ENCODE measurements around the gene TERT.
"Not testable (repeated sequence)": the region's sequence is repeated elsewhere in the genome, so short reads cannot be mapped to it uniquely, and the experiment has no call there.

The TERT gene

DNA sequence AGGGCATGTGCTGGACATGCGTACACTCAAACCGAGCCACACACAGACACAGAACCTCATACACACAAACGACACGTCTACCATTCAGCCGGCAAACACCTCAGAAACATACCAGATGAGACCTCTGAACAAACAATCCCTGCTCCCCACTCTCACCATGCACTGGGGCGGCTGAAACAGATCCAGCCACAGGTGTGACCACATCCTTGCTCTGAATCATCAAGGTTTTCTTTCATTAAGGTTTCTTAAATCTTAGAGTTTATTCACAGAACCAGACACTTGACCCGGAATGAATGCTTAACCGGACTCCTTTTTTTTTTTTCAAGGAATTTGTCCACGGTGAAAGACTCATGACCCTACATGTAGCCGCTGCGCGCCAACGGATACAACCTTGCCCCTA, 26.2 kb downstream of the TERT start:
- TF ChIP-seq, protein P1, sequence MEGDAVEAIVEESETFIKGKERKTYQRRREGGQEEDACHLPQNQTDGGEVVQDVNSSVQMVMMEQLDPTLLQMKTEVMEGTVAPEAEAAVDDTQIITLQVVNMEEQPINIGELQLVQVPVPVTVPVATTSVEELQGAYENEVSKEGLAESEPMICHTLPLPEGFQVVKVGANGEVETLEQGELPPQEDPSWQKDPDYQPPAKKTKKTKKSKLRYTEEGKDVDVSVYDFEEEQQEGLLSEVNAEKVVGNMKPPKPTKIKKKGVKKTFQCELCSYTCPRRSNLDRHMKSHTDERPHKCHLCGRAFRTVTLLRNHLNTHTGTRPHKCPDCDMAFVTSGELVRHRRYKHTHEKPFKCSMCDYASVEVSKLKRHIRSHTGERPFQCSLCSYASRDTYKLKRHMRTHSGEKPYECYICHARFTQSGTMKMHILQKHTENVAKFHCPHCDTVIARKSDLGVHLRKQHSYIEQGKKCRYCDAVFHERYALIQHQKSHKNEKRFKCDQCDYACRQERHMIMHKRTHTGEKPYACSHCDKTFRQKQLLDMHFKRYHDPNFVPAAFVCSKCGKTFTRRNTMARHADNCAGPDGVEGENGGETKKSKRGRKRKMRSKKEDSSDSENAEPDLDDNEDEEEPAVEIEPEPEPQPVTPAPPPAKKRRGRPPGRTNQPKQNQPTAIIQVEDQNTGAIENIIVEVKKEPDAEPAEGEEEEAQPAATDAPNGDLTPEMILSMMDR (conservative IDR thresholded peaks at IDR 0.05; ENCODE audit: low read depth, low read length): no peak
- no peak for DNase-seq (ENCODE audit: low read depth)
- no peak overlapping the region for H3K4me3 ChIP-seq (ENCODE audit: low read length)

DNA sequence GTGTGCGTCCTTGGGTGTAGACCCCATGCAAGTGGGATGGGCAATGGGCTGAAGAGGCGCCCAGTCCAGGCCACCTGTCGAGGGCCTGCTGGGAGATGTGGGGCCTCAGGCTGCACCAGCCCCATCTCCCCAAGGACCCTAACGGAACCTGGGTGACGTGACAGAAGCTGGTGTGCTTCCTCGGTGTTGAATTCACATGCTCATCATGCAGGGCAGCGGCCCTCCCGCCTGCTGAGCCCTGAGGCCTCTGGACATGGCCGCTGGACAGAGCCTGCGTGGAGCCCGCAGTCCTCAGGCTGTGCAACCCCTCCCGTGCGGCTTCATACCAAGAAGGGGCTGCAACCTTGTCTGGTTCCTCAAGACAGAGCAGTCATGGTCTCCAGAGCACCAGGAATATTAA, 26.8 kb downstream of the TERT start:
- TF ChIP-seq, protein P1 (conservative IDR thresholded peaks at IDR 0.05; ENCODE audit: low read depth, low read length): no peak
- H3K4me3 ChIP-seq (ENCODE audit: low read length): no peak overlapping the region
- DNase-seq (ENCODE audit: low read depth): no peak

DNA sequence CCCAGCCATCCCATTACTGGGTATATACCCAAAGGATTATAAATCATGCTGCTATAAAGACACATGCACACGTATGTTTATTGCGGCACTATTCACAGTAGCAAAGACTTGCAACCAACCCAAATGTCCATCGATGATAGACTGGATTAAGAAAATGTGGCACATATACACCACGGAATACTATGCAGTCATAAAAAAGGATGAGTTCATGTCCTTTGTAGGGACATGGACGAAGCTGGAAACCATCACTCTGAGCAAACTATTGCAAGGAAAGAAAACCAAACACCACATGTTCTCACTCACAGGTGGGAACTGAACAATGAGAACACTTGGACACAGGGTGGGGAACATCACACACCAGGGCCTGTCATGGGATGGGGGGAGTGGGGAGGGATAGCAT, 27.4 kb downstream of the TERT start:
- H3K4me3 ChIP-seq (ENCODE audit: low read length); DNase-seq (ENCODE audit: low read depth): not testable (repeated sequence)

DNA sequence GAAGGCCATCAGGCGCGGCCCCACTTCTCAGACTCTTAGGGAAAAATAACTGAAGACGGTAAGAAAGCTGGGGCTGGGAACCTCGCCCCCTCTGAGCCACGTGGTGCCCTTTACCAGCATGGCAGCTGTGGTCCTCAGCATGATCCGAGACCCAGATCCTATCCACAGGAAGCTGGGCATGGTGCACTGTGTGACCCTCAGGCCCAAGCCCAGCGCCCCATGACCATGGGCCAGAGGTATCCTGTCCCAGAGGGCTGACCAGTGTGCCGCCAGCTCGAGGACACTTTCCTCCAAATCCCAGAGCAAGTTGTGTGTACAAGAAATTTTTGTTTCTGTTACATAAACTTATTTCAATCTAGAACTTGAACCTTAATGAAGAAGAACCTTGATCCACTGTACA, 28.1 kb downstream of the TERT start:
- no peak for DNase-seq (ENCODE audit: low read depth)
- no peak overlapping the region for H3K4me3 ChIP-seq (ENCODE audit: low read length)
- TF ChIP-seq, protein P1 (conservative IDR thresholded peaks at IDR 0.05; ENCODE audit: low read depth, low read length): no peak

DNA sequence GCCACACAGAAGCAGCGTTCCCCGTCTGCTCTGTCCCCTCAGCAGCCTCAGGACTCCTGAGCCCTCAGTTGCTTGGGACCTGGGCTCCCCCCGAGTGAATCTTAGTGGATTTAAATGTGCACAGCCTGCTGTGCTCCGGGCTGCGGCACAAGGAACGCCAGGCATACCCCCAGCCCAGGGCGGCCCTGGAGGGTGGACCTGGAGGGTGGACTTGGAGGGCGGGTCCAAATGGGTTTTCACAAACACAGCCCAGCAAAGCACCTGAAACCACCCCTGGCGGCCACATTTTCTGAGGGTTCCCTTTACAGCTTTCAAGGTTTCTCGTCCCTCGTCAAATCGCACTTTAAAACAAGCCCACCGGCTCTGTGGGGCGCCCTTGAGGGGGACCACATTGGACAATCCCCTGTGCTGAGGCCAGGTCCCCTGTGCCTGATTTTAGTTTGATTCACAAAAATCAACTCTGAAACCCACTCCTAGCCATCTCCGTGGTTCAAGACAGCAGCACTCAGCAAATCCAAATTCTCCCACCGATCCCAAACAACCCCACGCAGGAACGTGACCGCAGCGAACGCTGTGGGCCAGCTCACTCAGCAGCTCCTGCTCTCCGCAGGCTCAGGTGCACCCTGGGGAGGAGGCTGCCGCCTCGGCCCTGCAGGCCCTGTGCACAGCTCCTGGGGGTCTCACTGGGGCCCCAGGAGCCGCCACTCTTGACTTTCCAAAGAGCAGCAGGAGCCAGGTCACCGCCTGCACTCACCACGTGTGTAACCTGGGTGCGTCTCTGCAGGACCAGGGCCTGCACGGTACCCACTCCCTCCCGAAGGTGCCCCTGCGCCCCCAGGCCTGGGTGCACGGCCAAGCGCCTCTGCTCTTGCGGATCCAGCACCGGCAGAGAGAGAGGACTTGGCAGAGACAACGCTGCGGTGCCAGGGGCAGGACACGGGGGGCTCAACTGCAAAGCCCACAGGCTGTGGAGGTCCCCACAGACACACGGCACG, 29.1 kb downstream of the TERT start:
- no peak overlapping the region for H3K4me3 ChIP-seq (ENCODE audit: low read length)
- no peak for DNase-seq (ENCODE audit: low read depth)
- TF ChIP-seq, protein P1 (conservative IDR thresholded peaks at IDR 0.05; ENCODE audit: low read depth, low read length): no peak

DNA sequence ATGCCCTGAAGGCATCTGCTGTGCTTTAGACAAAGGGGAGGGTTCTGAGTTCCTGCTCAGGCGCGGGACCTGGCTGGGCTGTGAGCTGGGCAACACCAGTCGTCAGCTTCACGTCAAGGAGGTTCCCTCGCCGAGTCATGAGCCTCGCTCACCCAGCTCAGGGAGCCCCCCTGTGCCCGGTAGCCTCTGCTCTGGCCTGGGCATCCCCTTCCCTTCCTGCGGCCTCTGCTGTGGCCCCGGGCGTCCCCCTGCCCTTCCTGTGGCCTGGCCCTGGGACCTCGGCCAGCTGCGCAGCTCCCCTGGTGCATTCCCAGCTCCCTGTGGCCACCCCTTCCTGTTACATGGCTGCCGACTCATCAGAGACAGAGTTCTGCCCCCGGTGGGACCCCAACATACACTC, 29.8 kb downstream of the TERT start:
- DNase-seq (ENCODE audit: low read depth): no peak
- H3K4me3 ChIP-seq (ENCODE audit: low read length): no peak overlapping the region
- TF ChIP-seq, protein P1 (conservative IDR thresholded peaks at IDR 0.05; ENCODE audit: low read depth, low read length): no peak

DNA sequence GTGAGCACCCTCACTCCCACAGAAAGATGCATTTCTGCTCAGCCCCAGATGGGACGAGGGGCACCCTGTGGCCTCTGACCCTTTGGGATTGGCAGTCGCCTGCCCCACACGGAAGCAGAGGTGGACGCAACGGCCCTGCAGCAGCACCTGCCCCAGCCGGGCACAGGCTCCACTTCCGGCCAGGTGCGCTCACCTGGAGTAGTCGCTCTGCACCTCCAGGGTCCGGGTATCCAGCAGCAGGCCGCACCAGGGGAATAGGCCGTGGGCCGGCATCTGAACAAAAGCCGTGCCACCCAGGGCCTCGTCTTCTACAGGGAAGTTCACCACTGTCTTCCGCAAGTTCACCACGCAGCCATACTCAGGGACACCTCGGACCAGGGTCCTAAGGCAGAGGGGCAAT, 30.7 kb downstream of the TERT start:
- no peak overlapping the region for H3K4me3 ChIP-seq (ENCODE audit: low read length)
- no peak for DNase-seq (ENCODE audit: low read depth)
- TF ChIP-seq, protein P1 (conservative IDR thresholded peaks at IDR 0.05; ENCODE audit: low read depth, low read length): no peak
